Activated CD8-positive, alpha-beta T cell treated with anti-CD3 and anti-CD28 coated beads for 36 hours (primary cell): Measurements from ENCODE around the gene RSBN1L. TPM values are rescaled to one million over a fixed set of nuclear protein-coding genes. Genes with fewer than 3 reads are reported as not detected.

ENCODE experiments used
- ATAC-seq: fragments of 200-7000 bp; cut with Tn5 transposase; one replicate; pipeline ENCODE4 v1.10.0; 2021; ENCODE audit warnings: mild to moderate bottlenecking, moderate library complexity
- CTCF ChIA-PET: fragments of 350-600 bp; sonication (Branson Sonifier 250); formaldehyde crosslinking; loops from one replicate; lab custom pipeline; 2021; ENCODE audit warnings: antibody characterized with exemption; lab: Charles Lee
- POLR2A ChIA-PET: fragments of 350-600 bp; sonication (Branson Sonifier 250); formaldehyde crosslinking; loops from one replicate; lab custom pipeline; 2021; ENCODE audit warnings: antibody characterized with exemption; lab: Charles Lee
- DNase-seq: peaks from one replicate; pipeline ENCODE4 v3.0.0-alpha.2; 2020
- H3K27ac Mint-ChIP-seq: one replicate; pipeline ENCODE4 v1.8.0; 2021; ENCODE audit warnings: mild to moderate bottlenecking, mixed read lengths
- H3K27me3 Mint-ChIP-seq: one replicate; pipeline ENCODE4 v1.8.0; 2021; ENCODE audit warnings: mixed read lengths
- H3K36me3 Mint-ChIP-seq: one replicate; pipeline ENCODE4 v1.8.0; 2021; ENCODE audit warnings: low read depth, mixed read lengths
- H3K4me1 Mint-ChIP-seq: one replicate; pipeline ENCODE4 v1.8.0; 2021; ENCODE audit warnings: low read depth, mixed read lengths
- H3K4me3 Mint-ChIP-seq: one replicate; pipeline ENCODE4 v1.8.0; 2021; ENCODE audit warnings: mild to moderate bottlenecking, moderate library complexity, mixed read lengths
- H3K9me3 Mint-ChIP-seq: one replicate; pipeline ENCODE4 v1.8.0; 2021; ENCODE audit warnings: mixed read lengths
- CTCF ChIP-seq: fragments of 200-600 bp; IDR thresholded peaks from one replicate; pipeline ENCODE4 v1.8.0; 2022; ENCODE audit warnings: antibody characterized with exemption, mild to moderate bottlenecking
- intact Hi-C: fragments of 100-400 bp; cut with micrococcal nuclease; formaldehyde crosslinking; loops from one replicate; pipeline ENCODE4 v1.10.0; 2022
- total RNA-seq, 2 experiments: library from RNA; stranded (reverse); gene quantifications; one replicate each; pipeline ENCODE4 v1.2.3, GENCODE V29; 2021

Gene RSBN1L
- total RNA-seq, 2 experiments from 2014 or later: 16.5 to 21.9 TPM

GRCh38 chr7:77759294-77759889 lies 63.1 kb downstream of the RSBN1L start:
- peak; percentile 96 for TF ChIP-seq CTCF
- DNase-seq (peak; percentile 83), ATAC-seq (peak; percentile 76)
- no peaks in the 10 kb centered on the region for H3K27me3 Mint-ChIP-seq
- peaks cover 2% of the 10 kb centered on the region for H3K36me3 Mint-ChIP-seq
- peaks cover 36% of the 10 kb centered on the region for H3K4me1 Mint-ChIP-seq
- ChIA-PET CTCF (interaction anchor here (0.6 to 3.3 kb wide), 42 partner anchors 10 to 331 kb away, joined by 3 to 176 read pairs (median 4); partner anchors contain the start of genes PHTF2, RSBN1L and TMEM60), POLR2A (interaction anchor here (1.4 kb wide), 1 partner anchor 57 kb away, joined by 3 read pairs; no protein-coding TSS in a partner anchor)
- H3K27ac Mint-ChIP-seq: no peak overlapping the region
- no peak overlapping the region for H3K4me3 Mint-ChIP-seq
- intact Hi-C loops: loop anchor here (2.0 to 5.0 kb wide), 2 partner anchors 57 to 103 kb away; no protein-coding TSS in a partner anchor
- H3K9me3 Mint-ChIP-seq: no peaks in the 10 kb centered on the region

GRCh38 chr7:77760809-77761453 lies 64.7 kb downstream of the RSBN1L start:
- intact Hi-C loops: no loop called here
- peaks cover 4% of the 10 kb centered on the region for H3K36me3 Mint-ChIP-seq
- H3K27ac Mint-ChIP-seq: no peak overlapping the region
- DNase-seq (no peak), ATAC-seq (no peak)
- no peaks in the 10 kb centered on the region for H3K27me3 Mint-ChIP-seq
- ChIA-PET CTCF (interaction anchor here (1.6 to 3.3 kb wide), 4 partner anchors 106 to 333 kb away, joined by 3 to 176 read pairs (median 6); no protein-coding TSS in a partner anchor), POLR2A (interaction anchor here (0.7 kb wide), 1 partner anchor 443 kb away, joined by 3 read pairs; no protein-coding TSS in a partner anchor)
- no peak overlapping the region for H3K4me3 Mint-ChIP-seq
- TF ChIP-seq CTCF: no peak
- no peaks in the 10 kb centered on the region for H3K9me3 Mint-ChIP-seq
- H3K4me1 Mint-ChIP-seq: peaks cover 36% of the 10 kb centered on the region

- Mint-ChIP-seq H3K27ac (no peak overlapping the region), H3K36me3 (peaks cover 15% of the 10 kb centered on the region), H3K4me3 (no peak overlapping the region), H3K27me3 (no peaks in the 10 kb centered on the region), H3K9me3 (no peaks in the 10 kb centered on the region), H3K4me1 (peaks cover 17% of the 10 kb centered on the region)
- CTCF ChIA-PET: interaction anchor here (0.6 to 3.9 kb wide), 3 partner anchors 57 to 113 kb away, joined by 3 to 36 read pairs (median 18); no protein-coding TSS in a partner anchor
- no peak for DNase-seq
- no peak for ATAC-seq
- intact Hi-C loops: no loop called here
- no peak for TF ChIP-seq CTCF
- POLR2A ChIA-PET: no interaction called here
Observed at GRCh38 chr7:77765481-77765880, 69.2 kb downstream of the RSBN1L start.

- no peaks in the 10 kb centered on the region for H3K9me3 Mint-ChIP-seq
- intact Hi-C loops: no loop called here
- POLR2A ChIA-PET: no interaction called here
Observed at GRCh38 chr7:77765906-77766800, 69.9 kb downstream of the RSBN1L start.

More at GRCh38 chr7:77765906-77766800, 69.9 kb downstream of the RSBN1L start:
- CTCF ChIA-PET: interaction anchor here (3.0 to 3.9 kb wide), 2 partner anchors 108 to 113 kb away, joined by 18 to 36 read pairs; no protein-coding TSS in a partner anchor
- ATAC-seq (no peak), DNase-seq (no peak)
- Mint-ChIP-seq H3K4me3 (no peak overlapping the region), H3K27ac (no peak overlapping the region), H3K36me3 (peaks cover 15% of the 10 kb centered on the region), H3K4me1 (peaks cover 16% of the 10 kb centered on the region), H3K27me3 (no peaks in the 10 kb centered on the region)
- TF ChIP-seq CTCF: no peak
